ENCODE measurements around the gene HSD17B10. TPM values are rescaled to one million over a fixed set of nuclear protein-coding genes. Genes with fewer than 3 reads are reported as not detected.

Gene HSD17B10
- polyA plus RNA-seq, 1 donor from 2014 or later = 112 TPM

DNA sequence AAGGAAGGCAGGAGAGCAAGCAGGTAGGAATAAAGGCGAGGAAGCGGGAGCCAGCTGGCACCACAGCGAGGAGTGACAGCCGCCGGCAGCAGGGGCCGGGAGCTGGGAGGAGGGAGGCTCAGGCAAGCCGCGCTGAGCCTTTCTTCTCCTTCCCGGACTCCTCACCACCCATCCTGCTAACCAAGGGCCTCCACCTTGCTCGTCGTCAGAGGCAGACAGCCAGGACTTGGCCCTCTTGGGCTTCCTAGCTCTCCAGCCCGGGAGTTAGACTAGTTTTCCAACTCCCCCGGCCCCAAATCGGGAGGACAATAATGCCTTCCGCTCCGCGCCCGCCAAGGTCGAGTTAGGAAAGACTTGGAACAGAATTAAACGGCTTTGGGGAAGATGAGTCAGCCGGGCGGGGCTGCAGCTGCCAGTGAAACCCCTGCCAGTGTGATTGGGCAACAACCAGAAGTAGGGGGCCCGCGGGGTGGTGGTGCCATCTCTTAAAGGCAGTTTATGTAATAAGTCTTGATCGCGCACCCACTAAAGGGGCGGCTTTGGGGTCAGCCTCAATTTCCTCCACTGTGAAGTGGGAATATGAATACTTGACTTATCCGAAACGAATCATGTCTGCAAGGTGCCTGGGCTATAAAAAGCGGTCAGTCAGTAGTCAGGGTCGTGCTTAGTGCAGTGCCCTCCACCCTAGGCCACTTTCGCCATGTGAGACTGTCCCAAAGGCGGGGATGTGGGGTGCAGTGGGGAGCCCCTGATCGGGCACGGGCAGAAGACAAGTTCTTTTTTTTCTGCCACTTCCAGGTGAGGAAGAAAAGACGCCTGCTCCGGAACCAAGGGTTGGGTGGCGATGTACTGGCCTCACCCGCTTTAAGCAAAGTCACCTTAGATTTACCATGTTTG, 6.7 kb upstream of the HSD17B10 start:
- H3K27me3 ChIP-seq (ENCODE audit: insufficient read depth, low read depth, low read length) = no peaks in the 10 kb centered on the region
- no peak overlapping the region for H3K9ac ChIP-seq (ENCODE audit: low read length)
- no peaks in the 10 kb centered on the region for H3K9me2 ChIP-seq (ENCODE audit: insufficient read depth, low read length)
- no peak overlapping the region for H3K4me2 ChIP-seq (ENCODE audit: low read length)
- H2AFZ ChIP-seq (ENCODE audit: low read depth, low read length) = no peak overlapping the region
- no peaks in the 10 kb centered on the region for H3K79me2 ChIP-seq (replicated peaks; ENCODE audit: insufficient read depth, low read length)
- no peak for TF ChIP-seq SMC3 (conservative IDR thresholded peaks at IDR 0.05; ENCODE audit: poor library complexity)
- TF ChIP-seq MXI1 (conservative IDR thresholded peaks at IDR 0.05; ENCODE audit: poor library complexity, severe bottlenecking) = no peak
- no peak for TF ChIP-seq EP300 (conservative IDR thresholded peaks at IDR 0.05; ENCODE audit: poor library complexity, severe bottlenecking)
- TF ChIP-seq RAD21 (conservative IDR thresholded peaks at IDR 0.05) = no peak
- no peak for TF ChIP-seq POLR2AphosphoS5 (IDR thresholded peaks at IDR 0.05)
- TF ChIP-seq EZH2 (IDR thresholded peaks at IDR 0.05; ENCODE audit: borderline replicate concordance, insufficient read depth, low read length, poor library complexity, severe bottlenecking) = no peak
- TF ChIP-seq, protein P1, sequence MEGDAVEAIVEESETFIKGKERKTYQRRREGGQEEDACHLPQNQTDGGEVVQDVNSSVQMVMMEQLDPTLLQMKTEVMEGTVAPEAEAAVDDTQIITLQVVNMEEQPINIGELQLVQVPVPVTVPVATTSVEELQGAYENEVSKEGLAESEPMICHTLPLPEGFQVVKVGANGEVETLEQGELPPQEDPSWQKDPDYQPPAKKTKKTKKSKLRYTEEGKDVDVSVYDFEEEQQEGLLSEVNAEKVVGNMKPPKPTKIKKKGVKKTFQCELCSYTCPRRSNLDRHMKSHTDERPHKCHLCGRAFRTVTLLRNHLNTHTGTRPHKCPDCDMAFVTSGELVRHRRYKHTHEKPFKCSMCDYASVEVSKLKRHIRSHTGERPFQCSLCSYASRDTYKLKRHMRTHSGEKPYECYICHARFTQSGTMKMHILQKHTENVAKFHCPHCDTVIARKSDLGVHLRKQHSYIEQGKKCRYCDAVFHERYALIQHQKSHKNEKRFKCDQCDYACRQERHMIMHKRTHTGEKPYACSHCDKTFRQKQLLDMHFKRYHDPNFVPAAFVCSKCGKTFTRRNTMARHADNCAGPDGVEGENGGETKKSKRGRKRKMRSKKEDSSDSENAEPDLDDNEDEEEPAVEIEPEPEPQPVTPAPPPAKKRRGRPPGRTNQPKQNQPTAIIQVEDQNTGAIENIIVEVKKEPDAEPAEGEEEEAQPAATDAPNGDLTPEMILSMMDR (IDR thresholded peaks at IDR 0.05; ENCODE audit: poor library complexity, severe bottlenecking) = no peak
- TF ChIP-seq, protein P2, sequence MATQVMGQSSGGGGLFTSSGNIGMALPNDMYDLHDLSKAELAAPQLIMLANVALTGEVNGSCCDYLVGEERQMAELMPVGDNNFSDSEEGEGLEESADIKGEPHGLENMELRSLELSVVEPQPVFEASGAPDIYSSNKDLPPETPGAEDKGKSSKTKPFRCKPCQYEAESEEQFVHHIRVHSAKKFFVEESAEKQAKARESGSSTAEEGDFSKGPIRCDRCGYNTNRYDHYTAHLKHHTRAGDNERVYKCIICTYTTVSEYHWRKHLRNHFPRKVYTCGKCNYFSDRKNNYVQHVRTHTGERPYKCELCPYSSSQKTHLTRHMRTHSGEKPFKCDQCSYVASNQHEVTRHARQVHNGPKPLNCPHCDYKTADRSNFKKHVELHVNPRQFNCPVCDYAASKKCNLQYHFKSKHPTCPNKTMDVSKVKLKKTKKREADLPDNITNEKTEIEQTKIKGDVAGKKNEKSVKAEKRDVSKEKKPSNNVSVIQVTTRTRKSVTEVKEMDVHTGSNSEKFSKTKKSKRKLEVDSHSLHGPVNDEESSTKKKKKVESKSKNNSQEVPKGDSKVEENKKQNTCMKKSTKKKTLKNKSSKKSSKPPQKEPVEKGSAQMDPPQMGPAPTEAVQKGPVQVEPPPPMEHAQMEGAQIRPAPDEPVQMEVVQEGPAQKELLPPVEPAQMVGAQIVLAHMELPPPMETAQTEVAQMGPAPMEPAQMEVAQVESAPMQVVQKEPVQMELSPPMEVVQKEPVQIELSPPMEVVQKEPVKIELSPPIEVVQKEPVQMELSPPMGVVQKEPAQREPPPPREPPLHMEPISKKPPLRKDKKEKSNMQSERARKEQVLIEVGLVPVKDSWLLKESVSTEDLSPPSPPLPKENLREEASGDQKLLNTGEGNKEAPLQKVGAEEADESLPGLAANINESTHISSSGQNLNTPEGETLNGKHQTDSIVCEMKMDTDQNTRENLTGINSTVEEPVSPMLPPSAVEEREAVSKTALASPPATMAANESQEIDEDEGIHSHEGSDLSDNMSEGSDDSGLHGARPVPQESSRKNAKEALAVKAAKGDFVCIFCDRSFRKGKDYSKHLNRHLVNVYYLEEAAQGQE (IDR thresholded peaks at IDR 0.05; ENCODE audit: borderline replicate concordance) = no peak
- TF ChIP-seq TAF1 (IDR thresholded peaks at IDR 0.05; ENCODE audit: low read depth) = no peak
- H3K9me3 ChIP-seq (ENCODE audit: low read length) = no peaks in the 10 kb centered on the region
- no peaks in the 10 kb centered on the region for H3F3A ChIP-seq (ENCODE audit: insufficient read depth, low read length, poor library complexity, severe bottlenecking)
- H3K36me3 ChIP-seq (ENCODE audit: insufficient read depth, low read length) = no peaks in the 10 kb centered on the region
- no peaks in the 10 kb centered on the region for H4K20me1 ChIP-seq (ENCODE audit: insufficient read depth)
- peak overlapping the region; percentile 59 for H3K4me3 ChIP-seq (ENCODE audit: low read length)
- no peak overlapping the region for H3K27ac ChIP-seq (ENCODE audit: low read length)

DNA sequence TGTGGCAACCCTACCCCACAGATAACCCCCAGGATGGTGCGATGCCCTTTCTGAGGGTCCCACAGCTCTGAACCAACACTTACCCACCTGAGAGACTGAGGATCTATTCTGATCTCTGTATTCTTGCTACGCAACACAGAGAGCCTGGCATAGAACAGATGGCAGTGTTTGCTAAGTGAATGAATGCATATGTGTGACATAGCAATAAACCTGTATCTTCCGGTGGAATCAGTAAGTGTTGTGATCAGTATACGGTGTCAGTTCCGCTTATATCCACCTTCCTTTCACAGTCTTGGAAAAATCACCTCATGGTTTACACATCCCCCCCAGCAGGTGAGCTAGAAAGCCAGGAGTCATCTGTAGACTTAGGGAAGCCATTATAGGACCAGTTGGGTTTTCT, 5.9 kb upstream of the HSD17B10 start:
- Histone ChIP-seq H3K4me3 (ENCODE audit: low read length) (no peak overlapping the region), H3K79me2 (replicated peaks; ENCODE audit: insufficient read depth, low read length) (no peaks in the 10 kb centered on the region), H3K9ac (ENCODE audit: low read length) (no peak overlapping the region), H2AFZ (ENCODE audit: low read depth, low read length) (no peak overlapping the region), H3K36me3 (ENCODE audit: insufficient read depth, low read length) (no peaks in the 10 kb centered on the region), H3K9me3 (ENCODE audit: low read length) (no peaks in the 10 kb centered on the region), H4K20me1 (ENCODE audit: insufficient read depth) (no peaks in the 10 kb centered on the region), H3K4me2 (ENCODE audit: low read length) (no peak overlapping the region), H3K27me3 (ENCODE audit: insufficient read depth, low read depth, low read length) (no peaks in the 10 kb centered on the region), H3K27ac (ENCODE audit: low read length) (no peak overlapping the region), H3F3A (ENCODE audit: insufficient read depth, low read length, poor library complexity, severe bottlenecking) (no peaks in the 10 kb centered on the region), H3K9me2 (ENCODE audit: insufficient read depth, low read length) (no peaks in the 10 kb centered on the region)
- no peak for TF ChIP-seq EP300 (conservative IDR thresholded peaks at IDR 0.05; ENCODE audit: poor library complexity, severe bottlenecking)
- TF ChIP-seq MXI1 (conservative IDR thresholded peaks at IDR 0.05; ENCODE audit: poor library complexity, severe bottlenecking) = no peak
- no peak for TF ChIP-seq RAD21 (conservative IDR thresholded peaks at IDR 0.05)
- no peak for TF ChIP-seq TAF1 (IDR thresholded peaks at IDR 0.05; ENCODE audit: low read depth)
- TF ChIP-seq SMC3 (conservative IDR thresholded peaks at IDR 0.05; ENCODE audit: poor library complexity) = no peak
- TF ChIP-seq, protein P2 (IDR thresholded peaks at IDR 0.05; ENCODE audit: borderline replicate concordance) = no peak
- TF ChIP-seq EZH2 (IDR thresholded peaks at IDR 0.05; ENCODE audit: borderline replicate concordance, insufficient read depth, low read length, poor library complexity, severe bottlenecking) = no peak
- no peak for TF ChIP-seq POLR2AphosphoS5 (IDR thresholded peaks at IDR 0.05)
- TF ChIP-seq, protein P1 (IDR thresholded peaks at IDR 0.05; ENCODE audit: poor library complexity, severe bottlenecking) = no peak
